Spinal cord (tissue), 4 donors: ENCODE data around the gene PAGE2. TPM values are rescaled to one million over a fixed set of nuclear protein-coding genes. Genes with fewer than 3 reads are reported as not detected.

Experiments used
- polyA plus RNA-seq, 2 donors: library from polyadenylated mRNA; unstranded; fragments of 120-200 nt; gene quantifications; one replicate each; pipeline ENCODE4 v1.2.1, GENCODE V29; 2013; ENCODE audit not compliant: insufficient read length in 2 of 2
- total RNA-seq, 2 donors: library from RNA; depleted of rRNA in 1 of 2; stranded (reverse); fragments of 120-200 nt in 1 of 2; fragments of >200 nt in 1 of 2; gene quantifications; one replicate each; pipeline versions ENCODE4 v1.2.3 to v1.2.4, GENCODE V29; 2013 to 2014

PAGE2 gene
- total and polyA plus RNA-seq, 4 donors, result not detected

Other genes with a start within 250 kb of the PAGE2 start
- 100 to 1,000 TPM in 1 of 2 donors, 10 to 100 TPM in 1; 99.2 to 133 TPM for gene TRO, start 168.2 kb upstream of the PAGE2 start, total RNA-seq
- gene TRO, start 168.2 kb upstream of the PAGE2 start, polyA plus RNA-seq, result 100 to 1,000 TPM; 194 to 221 TPM
- under 1 TPM; 0.20 to 0.39 TPM for gene PFKFB1, start 94.8 kb upstream of the PAGE2 start, total RNA-seq
- gene PFKFB1, start 94.8 kb upstream of the PAGE2 start, polyA plus RNA-seq, result 1 to 10 TPM in 1 of 2 donors, under 1 TPM in 1; 0.87 to 1.1 TPM
- gene APEX2, start 88.7 kb upstream of the PAGE2 start, total RNA-seq, result 1 to 10 TPM; 3.5 to 4.4 TPM
- gene APEX2, start 88.7 kb upstream of the PAGE2 start, polyA plus RNA-seq, result 10 to 100 TPM in 1 of 2 donors, 1 to 10 TPM in 1; 9.1 to 10.8 TPM
- 100 to 1,000 TPM in 1 of 2 donors, 10 to 100 TPM in 1; 49.0 to 188 TPM for gene ALAS2, start 58.0 kb upstream of the PAGE2 start, total RNA-seq
- gene ALAS2, start 58.0 kb upstream of the PAGE2 start, polyA plus RNA-seq, result 10 to 100 TPM; 11.0 to 11.6 TPM
- gene PAGE2B, start 14.0 kb upstream of the PAGE2 start, total RNA-seq, result under 1 TPM; 0.33 to 0.99 TPM
- not detected for gene PAGE2B, start 14.0 kb upstream of the PAGE2 start, polyA plus RNA-seq
- gene PAGE5, start 131.3 kb downstream of the PAGE2 start, total RNA-seq, result not detected
- not detected for gene PAGE5, start 131.3 kb downstream of the PAGE2 start, polyA plus RNA-seq
- not detected for gene PAGE3, start 175.9 kb downstream of the PAGE2 start, total RNA-seq
- gene PAGE3, start 175.9 kb downstream of the PAGE2 start, polyA plus RNA-seq, result not detected